Endodermal cell (in vitro differentiated cells): ENCODE results near the gene MFAP3L. TPM values are rescaled to one million over a fixed set of nuclear protein-coding genes. Genes with fewer than 3 reads are reported as not detected.

ENCODE experiments used
- DNase-seq: peaks from one replicate; pipeline ENCODE4 v3.0.0-alpha.2; 2017
- H3K27ac ChIP-seq: 2 replicates; pipeline ENCODE4 v1.5.1; 2013; ENCODE audit warnings: mild to moderate bottlenecking, low read depth, low read length, moderate library complexity
- H3K27me3 ChIP-seq: 2 replicates; pipeline ENCODE4 v1.6.1; 2013; ENCODE audit warnings: mild to moderate bottlenecking, low read length, moderate library complexity; ENCODE audit not compliant: insufficient read depth, control insufficient read depth, poor library complexity, severe bottlenecking
- H3K36me3 ChIP-seq: 2 replicates; pipeline ENCODE4 v1.7.0; 2013; ENCODE audit warnings: mild to moderate bottlenecking, low read length, moderate library complexity; ENCODE audit not compliant: control insufficient read depth, insufficient read depth
- H3K4me1 ChIP-seq: one replicate; pipeline ENCODE4 v1.7.0; 2013; ENCODE audit warnings: low read length; ENCODE audit not compliant: control insufficient read depth, insufficient read depth
- H3K4me3 ChIP-seq: 2 replicates; pipeline ENCODE4 v1.5.1; 2013; ENCODE audit warnings: mild to moderate bottlenecking, low read length, moderate library complexity
- H3K9ac ChIP-seq: 2 replicates; pipeline ENCODE4 v1.6.1; 2013; ENCODE audit warnings: mild to moderate bottlenecking, low read length, moderate library complexity; ENCODE audit not compliant: poor library complexity, severe bottlenecking; ENCODE audit errors: extremely low read depth
- H3K9me3 ChIP-seq: 2 replicates; pipeline ENCODE4 v1.6.1; 2013; ENCODE audit warnings: mild to moderate bottlenecking, low read length, moderate library complexity; ENCODE audit not compliant: control insufficient read depth
- H3K27ac Mint-ChIP-seq: 2 replicates; pipeline ENCODE4 v1.8.0; 2020; ENCODE audit warnings: mixed read lengths
- H3K27me3 Mint-ChIP-seq: 2 replicates; pipeline ENCODE4 v1.8.0; 2021; ENCODE audit warnings: mild to moderate bottlenecking, mixed read lengths; ENCODE audit not compliant: insufficient read depth
- H3K36me3 Mint-ChIP-seq: 2 replicates; pipeline ENCODE4 v1.8.0; 2020; ENCODE audit warnings: low read depth, mixed read lengths
- H3K4me1 Mint-ChIP-seq: 2 replicates; pipeline ENCODE4 v1.8.0; 2020; ENCODE audit warnings: mixed read lengths
- H3K4me3 Mint-ChIP-seq: 2 replicates; pipeline ENCODE4 v1.8.0; 2020; ENCODE audit warnings: mild to moderate bottlenecking, moderate library complexity, mixed read lengths
- H3K9me3 Mint-ChIP-seq: 2 replicates; pipeline ENCODE4 v1.8.0; 2020; ENCODE audit warnings: mild to moderate bottlenecking, mixed read lengths
- CTCF ChIP-seq: fragments of 200-600 bp; sonication (generic); conservative IDR thresholded peaks from 2 replicates; pipeline ENCODE4 v1.5.0; 2021; ENCODE audit warnings: antibody characterized with exemption, mild to moderate bottlenecking
- WGBS, 2 experiments: methylation state at CpG; one replicate each; pipeline versions ENCODE4 v1.1.5 to v1.1.7; 2013; ENCODE audit warnings: missing lambda C conversion rate in 2 of 2, mixed read lengths in 1 of 2; ENCODE audit not compliant: insufficient coverage in 1 of 2, insufficient read length in 1 of 2; 5-methylcytosine and 5-hydroxymethylcytosine counted together
- total RNA-seq, 2 donors: library from RNA; stranded (reverse); fragmentation: NEBNext Ultra II Directional in 1 of 2; extraction: Animal tissue kit (Norgen Biotek cat#: 25700) in 1 of 2; gene quantifications; 2 replicates in 1 of 2; 3 replicates in 1 of 2; pipeline ENCODE4 v1.2.1, GENCODE V29; 2021

The MFAP3L gene
- total RNA-seq, 2 donors from 2014 or later = 19.6 to 25.3 TPM

GRCh38 chr4:169986369-169986768, 39.8 kb downstream of the MFAP3L start:
- Histone ChIP-seq H3K4me1 (no peaks in the 10 kb centered on the region), H3K27ac (no peak overlapping the region), H3K27me3 (no peaks in the 10 kb centered on the region), H3K4me3 (no peak overlapping the region), H3K36me3 (no peaks in the 10 kb centered on the region), H3K9me3 (no peaks in the 10 kb centered on the region), H3K9ac (no peak overlapping the region)
- H3K4me1 Mint-ChIP-seq = peaks cover 19% of the 10 kb centered on the region
- H3K4me3 Mint-ChIP-seq = no peak overlapping the region
- TF ChIP-seq CTCF = no peak
- DNase-seq = no peak
- no peaks in the 10 kb centered on the region for H3K27me3 Mint-ChIP-seq
- peaks cover 5% of the 10 kb centered on the region for H3K36me3 Mint-ChIP-seq
- WGBS, 2 experiments = 84% methylated on average over 2 of the region's 2 CpGs; no CpG with 5 or more reads in 1 of the 2 experiments
- no peak overlapping the region for H3K27ac Mint-ChIP-seq
- H3K9me3 Mint-ChIP-seq = no peaks in the 10 kb centered on the region

DNA sequence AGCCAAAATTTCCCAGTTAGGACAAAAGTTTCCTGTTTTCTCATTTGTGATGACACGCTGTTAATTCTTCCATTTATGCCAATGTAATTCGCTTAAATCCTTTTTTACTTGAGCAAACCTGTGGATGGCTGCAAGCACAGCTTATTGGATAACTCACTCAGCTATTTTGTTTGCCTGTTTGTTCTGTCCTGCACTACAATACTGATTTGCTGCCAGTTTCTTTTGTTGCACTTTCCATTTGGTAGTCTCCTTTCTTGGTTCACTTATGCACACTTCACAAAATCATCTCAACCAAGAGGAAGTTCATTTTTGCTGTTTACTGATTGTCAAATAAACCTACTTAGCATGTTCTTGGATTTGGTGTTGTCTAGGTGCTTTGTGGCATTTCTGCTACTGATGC, 40.3 kb downstream of the MFAP3L start:
- no peaks in the 10 kb centered on the region for H3K27me3 ChIP-seq
- Mint-ChIP-seq H3K9me3 (no peaks in the 10 kb centered on the region), H3K27me3 (no peaks in the 10 kb centered on the region), H3K27ac (no peak overlapping the region), H3K4me1 (peaks cover 22% of the 10 kb centered on the region), H3K36me3 (peaks cover 2% of the 10 kb centered on the region), H3K4me3 (no peak overlapping the region)
- no peaks in the 10 kb centered on the region for H3K4me1 ChIP-seq
- TF ChIP-seq CTCF = no peak
- H3K9me3 ChIP-seq = no peaks in the 10 kb centered on the region
- H3K36me3 ChIP-seq = no peaks in the 10 kb centered on the region
- no peak overlapping the region for H3K4me3 ChIP-seq
- 79 to 90% methylated on average over 2 of the region's 2 CpGs for WGBS, 2 experiments
- H3K9ac ChIP-seq = no peak overlapping the region
- no peak for DNase-seq
- no peak overlapping the region for H3K27ac ChIP-seq

- Histone ChIP-seq H3K36me3 (no peaks in the 10 kb centered on the region), H3K9me3 (no peaks in the 10 kb centered on the region), H3K27me3 (no peaks in the 10 kb centered on the region), H3K27ac (no peak overlapping the region), H3K9ac (no peak overlapping the region), H3K4me3 (no peak overlapping the region), H3K4me1 (no peaks in the 10 kb centered on the region)
- Mint-ChIP-seq H3K27me3 (no peaks in the 10 kb centered on the region), H3K27ac (no peak overlapping the region), H3K36me3 (peaks cover 2% of the 10 kb centered on the region), H3K9me3 (no peaks in the 10 kb centered on the region), H3K4me1 (peaks cover 22% of the 10 kb centered on the region), H3K4me3 (no peak overlapping the region)
- no peak for DNase-seq
- no peak for TF ChIP-seq CTCF
- WGBS, 2 experiments = 92 to 96% methylated on average over 2 to 3 of the region's 4 CpGs
Measured at GRCh38 chr4:169984745-169985144, 41.5 kb downstream of the MFAP3L start.
